CMK (cell line): ENCODE data around the gene PIAS2.
"Not testable (repeated sequence)": the region's sequence is repeated elsewhere in the genome, so short reads cannot be mapped to it uniquely, and the experiment has no call there.

Experiments used
- DNase-seq: peaks from one replicate; pipeline ENCODE4 v3.0.0-alpha.2; 2010; ENCODE audit warnings: low read depth

PIAS2 gene

DNA sequence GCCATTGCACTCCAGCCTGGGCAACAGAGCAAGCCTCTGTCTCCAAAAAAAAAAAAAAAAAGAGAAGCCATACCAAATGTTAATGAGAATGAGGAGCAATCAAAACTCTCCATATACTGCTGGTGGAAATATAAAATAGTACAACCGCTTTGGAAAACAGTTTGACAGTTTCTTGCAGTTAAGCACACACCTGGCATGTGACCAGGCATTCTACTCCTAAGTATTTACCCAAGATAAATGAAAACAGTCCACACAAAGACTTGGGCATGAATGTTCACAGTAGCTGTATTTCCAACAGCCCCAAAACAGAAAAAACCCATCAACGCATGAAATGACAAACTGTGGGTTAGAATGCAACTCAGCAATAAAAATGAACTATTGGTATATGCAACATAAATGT is 84.5 kb downstream of the PIAS2 start:
- no peak for DNase-seq

GRCh38 chr18:46832422-46832821 is 84.9 kb downstream of the PIAS2 start:
- DNase-seq: not testable (repeated sequence)

GRCh38 chr18:46831434-46831833 is 85.9 kb downstream of the PIAS2 start:
- no peak for DNase-seq

DNA sequence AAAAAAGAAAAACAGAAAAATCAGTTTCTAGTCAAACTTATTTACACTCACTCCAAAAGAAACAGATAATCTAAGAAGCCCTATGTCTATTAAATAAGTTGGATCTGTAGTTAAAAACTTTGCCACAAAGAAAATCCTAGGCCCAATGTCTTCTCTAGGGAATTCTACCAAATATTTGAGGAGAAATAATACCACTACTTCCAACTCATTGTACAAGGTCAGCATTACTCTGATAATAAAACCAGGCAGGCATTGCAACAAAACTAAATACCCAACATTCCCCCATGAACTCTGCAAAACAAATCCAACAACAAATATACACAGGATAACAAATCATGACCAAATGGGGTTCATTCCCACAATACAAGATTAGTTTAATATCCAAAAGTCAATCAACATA is 86.7 kb downstream of the PIAS2 start:
- DNase-seq: no peak

DNA sequence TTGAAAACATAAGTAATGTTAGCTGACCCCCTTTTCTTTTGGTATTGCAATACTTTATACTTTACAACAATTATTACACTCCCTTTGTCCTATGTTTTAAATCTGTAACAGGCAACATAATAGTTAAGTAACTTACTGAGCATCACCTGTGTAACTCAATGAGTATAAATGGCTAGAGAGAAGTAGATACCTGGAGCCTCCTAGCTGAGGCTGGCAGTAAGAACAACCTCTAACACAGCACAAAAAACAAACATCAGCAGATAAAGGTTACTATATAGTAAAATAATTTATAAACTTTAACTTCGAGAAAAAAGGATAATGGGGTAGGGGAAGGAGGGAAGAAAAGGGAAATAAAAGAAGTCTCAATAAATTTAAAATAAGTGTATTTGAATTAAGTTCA is 87.4 kb downstream of the PIAS2 start:
- no peak for DNase-seq

DNA sequence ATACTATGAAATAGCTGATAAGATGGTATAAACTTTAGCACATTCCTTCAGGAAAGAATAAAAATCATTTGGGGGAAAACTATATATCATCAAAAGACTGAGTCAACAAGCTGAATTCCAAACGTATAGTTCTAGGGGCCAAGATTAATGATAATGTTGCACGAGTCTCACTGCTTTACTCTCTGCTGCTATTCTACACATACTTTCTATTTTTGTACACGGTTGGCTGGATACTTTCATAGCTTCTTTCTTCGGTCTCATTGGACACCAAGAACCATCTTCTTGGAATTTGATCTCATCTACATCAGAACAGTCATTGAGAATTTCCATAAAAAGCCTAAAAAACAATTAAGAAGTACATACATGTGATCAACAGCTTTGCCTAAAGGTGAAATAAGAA is 87.8 kb downstream of the PIAS2 start:
- DNase-seq: no peak

- no peak for DNase-seq
These were observed 95.2 kb downstream of the PIAS2 start for GRCh38 chr18:46821856-46822711.

GRCh38 chr18:46820863-46821262 is 96.4 kb downstream of the PIAS2 start:
- DNase-seq: no peak

DNA sequence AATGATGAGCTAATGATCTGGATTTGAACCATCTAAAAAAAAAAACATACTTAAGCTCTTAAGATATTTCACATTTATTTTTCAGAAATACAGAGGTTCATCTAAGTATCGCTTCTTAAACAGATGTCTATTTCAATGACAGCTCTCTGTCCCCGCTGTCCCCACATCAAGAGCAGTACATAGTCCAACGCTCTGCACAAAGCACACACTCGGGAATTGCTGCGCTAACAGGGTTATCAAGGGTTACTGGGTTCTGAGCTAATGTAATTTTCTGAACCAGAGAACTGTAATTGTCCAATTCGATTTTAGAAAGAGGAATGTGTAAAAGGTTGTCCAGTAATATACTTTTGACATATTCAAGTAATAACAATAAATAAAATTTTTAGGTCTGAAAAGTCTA is 101.6 kb downstream of the PIAS2 start:
- DNase-seq: no peak

GRCh38 chr18:46814399-46814798 is 102.9 kb downstream of the PIAS2 start:
- DNase-seq: no peak

DNA sequence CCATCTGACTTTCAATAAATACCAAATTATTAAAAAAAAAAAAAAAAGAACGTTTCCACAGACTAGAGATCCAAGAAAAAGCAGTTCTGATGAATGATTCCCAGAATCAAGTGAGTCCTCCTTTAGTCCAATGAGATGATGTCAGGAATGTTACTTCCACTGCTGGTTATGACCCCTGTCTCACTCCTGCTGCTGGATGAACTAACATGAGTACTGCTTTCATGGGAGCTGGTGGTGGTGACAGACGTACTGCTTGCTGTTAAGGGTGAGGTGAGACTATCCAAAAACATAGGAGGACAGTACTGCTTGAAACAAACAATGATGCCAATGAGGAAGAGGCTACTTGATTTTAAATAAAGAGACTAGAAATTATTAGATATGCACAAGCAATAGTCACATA is 105.0 kb downstream of the PIAS2 start:
- DNase-seq: no peak

- no peak for DNase-seq
These were observed 106.8 kb downstream of the PIAS2 start for GRCh38 chr18:46810481-46811000.

DNA sequence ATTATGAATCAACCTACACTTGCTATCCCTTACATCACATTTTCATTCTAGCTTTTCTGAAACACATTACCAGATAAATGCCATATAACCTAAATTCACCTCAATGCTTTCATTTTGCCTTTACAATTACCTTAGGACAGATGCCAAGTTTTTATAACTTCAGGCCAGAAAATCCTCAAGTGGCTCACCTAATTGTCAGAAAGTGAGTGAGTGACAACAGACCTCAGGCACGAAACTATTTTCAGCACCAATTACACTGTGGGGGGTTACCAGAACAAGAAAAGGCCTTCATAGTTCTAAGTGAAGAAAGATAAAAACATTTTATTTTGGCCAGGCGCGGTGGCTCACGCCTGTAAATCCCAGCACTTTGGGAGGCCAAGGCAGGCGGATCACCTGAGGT is 108.2 kb downstream of the PIAS2 start:
- DNase-seq: no peak

GRCh38 chr18:46795945-46796344 is 121.4 kb downstream of the PIAS2 start:
- DNase-seq: not testable (repeated sequence)

DNA sequence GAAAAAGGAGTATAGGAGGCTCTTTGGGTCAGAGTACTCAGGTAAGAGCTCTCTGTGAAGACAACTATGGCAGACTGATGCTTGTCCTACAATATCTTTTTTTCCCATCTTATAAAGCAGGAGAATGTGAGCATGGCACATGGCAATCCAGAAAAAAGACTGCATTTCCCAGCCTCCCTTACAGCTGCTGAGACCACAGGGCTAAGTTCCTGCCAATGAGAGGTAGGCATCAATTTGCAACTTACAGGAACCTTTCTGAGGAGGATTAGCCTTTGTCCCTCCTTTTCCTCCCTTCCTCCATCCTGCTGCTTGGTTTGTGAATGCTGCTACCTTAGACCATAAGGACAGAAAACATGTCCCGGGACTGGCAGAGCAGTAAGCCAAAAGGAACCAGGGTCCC is 122.7 kb downstream of the PIAS2 start:
- DNase-seq: no peak

GRCh38 chr18:46793565-46793964 is 123.7 kb downstream of the PIAS2 start:
- no peak for DNase-seq

GRCh38 chr18:46789088-46789487 is 128.2 kb downstream of the PIAS2 start:
- DNase-seq: no peak

- no peak for DNase-seq
These were observed 129.6 kb downstream of the PIAS2 start for GRCh38 chr18:46787674-46788073.

DNA sequence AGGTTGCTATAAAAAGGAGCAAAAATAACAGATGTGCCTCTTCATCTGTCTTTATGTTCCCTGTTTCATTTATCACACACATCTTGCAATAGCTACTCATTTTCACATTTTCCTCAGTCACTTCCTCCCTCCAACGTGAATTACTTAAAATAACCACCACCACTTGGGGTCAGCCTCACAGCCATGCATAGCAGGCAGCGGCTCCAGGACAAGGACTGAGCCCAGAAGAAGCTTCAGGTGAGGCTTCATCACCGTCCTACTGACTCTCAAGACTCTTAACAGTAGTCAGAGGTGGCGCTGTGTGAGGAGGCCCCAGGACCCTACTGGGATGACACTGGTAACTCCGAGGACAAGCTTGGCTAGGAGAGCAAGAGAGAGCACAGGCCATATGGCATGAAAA is 144.9 kb downstream of the PIAS2 start:
- DNase-seq: no peak

DNA sequence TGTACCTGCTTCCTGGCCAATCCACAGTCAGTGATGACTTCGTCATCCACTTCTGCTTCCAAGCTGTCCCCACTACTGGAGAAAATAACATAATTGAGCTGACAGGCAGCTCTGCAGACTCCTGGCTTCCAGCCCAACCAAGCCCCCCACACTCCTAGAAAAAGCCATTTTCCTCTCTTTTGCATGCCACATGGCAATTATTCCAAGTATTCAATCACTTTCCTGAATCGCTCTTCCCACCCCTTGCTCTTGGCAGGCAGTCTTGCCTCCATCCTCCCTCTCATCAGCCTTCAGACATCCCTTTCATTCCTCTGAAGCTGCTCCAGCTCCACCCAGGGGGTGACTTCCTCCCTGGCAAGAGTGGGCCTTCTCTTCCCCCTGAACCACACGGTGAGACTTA is 146.2 kb downstream of the PIAS2 start:
- no peak for DNase-seq

DNA sequence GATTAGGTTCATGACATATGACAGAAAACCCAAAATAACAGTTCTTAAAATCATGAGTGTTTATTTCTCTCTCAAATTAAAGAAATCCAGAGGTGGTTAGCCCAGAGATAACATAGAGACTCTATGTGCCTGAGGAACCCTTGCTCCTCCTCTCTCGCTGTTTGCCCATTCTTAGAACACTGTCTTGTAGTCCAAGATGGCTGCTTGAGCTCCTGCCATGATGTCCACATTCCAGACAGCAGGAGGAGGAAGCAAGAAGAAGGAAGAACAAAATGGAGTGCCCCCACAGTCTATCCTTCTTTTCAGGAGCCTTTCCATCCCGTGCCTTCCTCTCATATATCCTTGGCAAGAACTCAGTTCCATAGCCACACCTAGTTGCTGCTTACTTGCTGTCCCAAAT is 146.6 kb downstream of the PIAS2 start:
- DNase-seq: no peak

- DNase-seq: no peak
These were observed 149.0 kb downstream of the PIAS2 start for GRCh38 chr18:46768166-46768921.

DNA sequence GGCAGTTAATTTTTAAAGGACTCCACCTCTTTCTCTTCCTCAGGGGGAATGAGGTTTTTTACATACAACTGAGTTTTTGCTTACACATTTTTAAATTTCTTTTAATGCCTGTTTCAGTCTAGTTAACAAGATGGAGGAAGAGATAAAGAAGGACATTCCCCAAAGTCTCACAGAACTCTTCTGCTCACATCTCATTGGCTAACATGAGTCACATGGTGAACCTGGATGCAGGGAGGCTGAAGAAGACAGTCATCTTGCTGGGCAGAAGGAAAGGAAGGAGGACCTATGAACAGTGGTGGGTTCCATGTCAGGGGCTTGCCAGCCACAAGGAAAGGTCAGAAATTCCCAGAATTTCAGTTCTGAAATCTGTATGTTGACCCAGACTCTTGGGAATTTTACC is 150.1 kb downstream of the PIAS2 start:
- DNase-seq: peak; percentile 24
